Activated CD4-positive, alpha-beta memory T cell treated with anti-CD3 and anti-CD28 coated beads, Interleukin-2, amount 10 ng/mL, durations not matched to agents 7 days and 5 days (primary cell): ENCODE data around the gene NPY4R2. TPM values are rescaled to one million over a fixed set of nuclear protein-coding genes. Genes with fewer than 3 reads are reported as not detected.
"Not testable (repeated sequence)": the region's sequence is repeated elsewhere in the genome, so short reads cannot be mapped to it uniquely, and the experiment has no call there.

ENCODE experiments used
- CTCF ChIA-PET: fragments of 350-600 bp; sonication (Branson Sonifier 250); formaldehyde crosslinking; loops from one replicate; lab custom pipeline; 2021; ENCODE audit warnings: antibody characterized with exemption, inconsistent platforms; lab: Charles Lee
- POLR2A ChIA-PET: fragments of 350-600 bp; sonication (Branson Sonifier 250); formaldehyde crosslinking; loops from one replicate; lab custom pipeline; 2021; ENCODE audit warnings: antibody characterized with exemption; lab: Charles Lee
- DNase-seq: peaks from one replicate; pipeline ENCODE4 v3.0.0-alpha.2; 2020
- H3K27ac Mint-ChIP-seq: one replicate; pipeline ENCODE4 v1.8.0; 2021; ENCODE audit warnings: mild to moderate bottlenecking, mixed read lengths
- H3K27me3 Mint-ChIP-seq: one replicate; pipeline ENCODE4 v1.8.0; 2021; ENCODE audit warnings: mixed read lengths
- H3K36me3 Mint-ChIP-seq: one replicate; pipeline ENCODE4 v1.8.0; 2021; ENCODE audit warnings: low read depth, mixed read lengths
- H3K4me1 Mint-ChIP-seq: one replicate; pipeline ENCODE4 v1.8.0; 2021; ENCODE audit warnings: mixed read lengths
- H3K4me3 Mint-ChIP-seq: one replicate; pipeline ENCODE4 v1.8.0; 2021; ENCODE audit warnings: mild to moderate bottlenecking, mixed read lengths
- H3K9me3 Mint-ChIP-seq: one replicate; pipeline ENCODE4 v1.8.0; 2021; ENCODE audit warnings: mixed read lengths
- total RNA-seq, 2 experiments: library from RNA; stranded (reverse); gene quantifications; one replicate each; pipeline ENCODE4 v1.2.3, GENCODE V29; 2021

NPY4R2 gene, protein sequence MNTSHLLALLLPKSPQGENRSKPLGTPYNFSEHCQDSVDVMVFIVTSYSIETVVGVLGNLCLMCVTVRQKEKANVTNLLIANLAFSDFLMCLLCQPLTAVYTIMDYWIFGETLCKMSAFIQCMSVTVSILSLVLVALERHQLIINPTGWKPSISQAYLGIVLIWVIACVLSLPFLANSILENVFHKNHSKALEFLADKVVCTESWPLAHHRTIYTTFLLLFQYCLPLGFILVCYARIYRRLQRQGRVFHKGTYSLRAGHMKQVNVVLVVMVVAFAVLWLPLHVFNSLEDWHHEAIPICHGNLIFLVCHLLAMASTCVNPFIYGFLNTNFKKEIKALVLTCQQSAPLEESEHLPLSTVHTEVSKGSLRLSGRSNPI
- total RNA-seq = not detected

DNA sequence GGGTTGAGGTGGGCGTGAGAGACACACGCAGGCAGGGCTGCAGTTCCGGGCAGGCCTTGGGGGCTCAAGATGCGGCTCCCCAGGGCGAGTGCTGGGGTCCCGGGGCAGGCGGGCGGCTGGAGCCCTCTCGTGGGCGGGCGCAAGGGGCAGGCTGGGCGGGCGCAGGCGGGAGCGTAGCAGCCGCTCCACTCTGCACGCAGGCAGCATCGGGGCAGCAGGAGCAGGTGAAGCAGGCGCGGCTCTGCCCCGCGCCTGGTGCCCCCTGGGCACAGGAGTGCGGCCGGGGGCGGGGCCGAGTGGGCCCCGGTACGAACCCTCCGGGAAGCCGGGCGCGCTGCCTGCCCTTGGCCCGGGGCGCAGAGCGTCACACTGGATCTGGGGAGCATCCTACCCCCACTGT lies at the start of gene NPY4R2:
NPY4R2 (plus strand) TSS at position 188 of the 400 bp plus-strand sequence. CDS start 3,326 bp downstream, outside the sequence.
- H3K27me3 Mint-ChIP-seq = not testable (repeated sequence)

DNA sequence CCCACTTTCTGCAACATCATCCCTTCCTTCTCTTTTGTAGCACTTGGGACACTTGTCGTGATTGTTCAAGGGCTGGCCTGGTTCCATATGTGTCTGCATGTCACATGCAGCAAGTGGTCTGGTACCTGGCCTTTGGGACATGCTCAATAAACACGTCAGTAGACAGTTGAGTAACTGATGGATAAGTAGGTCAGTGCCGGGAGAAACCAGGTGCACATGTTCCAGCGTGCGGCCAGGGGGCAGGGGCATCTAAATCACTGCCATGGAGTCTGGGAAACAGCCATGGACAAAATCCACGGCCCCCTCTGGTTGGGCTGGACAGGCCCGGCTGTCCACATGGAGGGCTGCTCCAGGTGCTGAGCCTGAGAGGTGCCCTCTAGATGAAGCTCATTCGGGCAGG lies 47.6 kb upstream of the NPY4R2 start:
- H3K9me3 Mint-ChIP-seq, POLR2A ChIA-PET: not testable (repeated sequence)

More for the DNA sequence above, at the start of gene NPY4R2:
- H3K9me3 Mint-ChIP-seq, H3K4me3 Mint-ChIP-seq, H3K4me1 Mint-ChIP-seq, POLR2A ChIA-PET, CTCF ChIA-PET, DNase-seq, H3K27ac Mint-ChIP-seq, H3K36me3 Mint-ChIP-seq: not testable (repeated sequence)

DNA sequence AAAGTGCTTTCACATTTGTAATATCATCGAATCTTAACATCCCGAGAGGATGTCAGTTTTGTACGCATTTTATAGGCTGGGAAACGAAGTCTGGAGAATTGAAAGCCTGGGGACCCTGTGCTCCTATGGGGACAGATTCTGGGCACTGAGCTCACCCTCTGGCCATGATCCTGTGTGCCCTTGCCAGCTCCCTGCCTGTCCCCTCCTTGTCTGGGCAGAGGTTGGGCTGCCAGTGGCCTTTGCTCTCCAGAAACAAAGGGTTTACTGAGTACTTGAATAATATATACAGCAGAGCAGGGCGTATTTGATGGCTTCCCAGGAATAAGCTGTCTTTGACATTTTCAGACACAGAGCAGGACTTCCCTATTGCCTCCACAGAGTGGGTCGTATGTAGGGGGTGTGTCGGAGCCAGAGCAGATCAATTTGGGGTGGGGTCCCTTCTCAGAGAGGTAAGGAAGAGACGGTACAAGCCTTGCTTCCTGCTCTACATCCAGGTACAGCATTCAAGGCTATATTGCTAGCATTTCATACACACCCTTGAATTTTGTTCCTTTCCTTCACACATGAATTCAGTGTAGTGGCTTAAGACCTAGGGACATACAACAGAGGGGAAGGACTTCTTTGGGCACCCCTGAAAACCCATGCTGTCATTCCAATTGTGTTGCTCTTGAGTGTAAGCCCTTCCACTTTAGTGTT lies 46.8 kb upstream of the NPY4R2 start:
- H3K27ac Mint-ChIP-seq, H3K27me3 Mint-ChIP-seq, H3K4me1 Mint-ChIP-seq, H3K9me3 Mint-ChIP-seq, DNase-seq, CTCF ChIA-PET, POLR2A ChIA-PET, H3K4me3 Mint-ChIP-seq, H3K36me3 Mint-ChIP-seq: not testable (repeated sequence)

More for the DNA sequence above, 47.6 kb upstream of the NPY4R2 start:
- H3K27me3 Mint-ChIP-seq, H3K4me1 Mint-ChIP-seq, H3K27ac Mint-ChIP-seq, DNase-seq, H3K4me3 Mint-ChIP-seq, H3K36me3 Mint-ChIP-seq, CTCF ChIA-PET: not testable (repeated sequence)

DNA sequence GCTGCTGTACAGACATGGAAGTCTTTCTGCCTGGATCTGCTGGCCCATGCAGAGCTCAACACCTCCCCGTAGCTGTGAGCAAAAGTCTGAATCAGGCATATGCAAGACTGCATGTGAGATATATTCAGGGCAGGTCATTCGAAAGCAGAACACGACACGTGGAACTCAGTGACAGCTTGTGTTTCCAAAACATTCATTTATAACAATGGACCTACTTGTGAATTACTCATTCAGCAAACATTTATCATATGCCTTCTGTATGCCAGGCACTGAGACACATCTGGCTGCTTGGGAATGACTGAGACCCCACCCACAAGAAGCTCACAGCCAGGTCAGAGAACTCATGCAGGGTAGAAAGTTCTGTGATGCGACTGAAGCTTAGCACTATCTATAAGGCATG lies 46.2 kb upstream of the NPY4R2 start:
- DNase-seq, H3K4me3 Mint-ChIP-seq, H3K27ac Mint-ChIP-seq, POLR2A ChIA-PET, H3K36me3 Mint-ChIP-seq, CTCF ChIA-PET, H3K4me1 Mint-ChIP-seq, H3K27me3 Mint-ChIP-seq, H3K9me3 Mint-ChIP-seq: not testable (repeated sequence)

DNA sequence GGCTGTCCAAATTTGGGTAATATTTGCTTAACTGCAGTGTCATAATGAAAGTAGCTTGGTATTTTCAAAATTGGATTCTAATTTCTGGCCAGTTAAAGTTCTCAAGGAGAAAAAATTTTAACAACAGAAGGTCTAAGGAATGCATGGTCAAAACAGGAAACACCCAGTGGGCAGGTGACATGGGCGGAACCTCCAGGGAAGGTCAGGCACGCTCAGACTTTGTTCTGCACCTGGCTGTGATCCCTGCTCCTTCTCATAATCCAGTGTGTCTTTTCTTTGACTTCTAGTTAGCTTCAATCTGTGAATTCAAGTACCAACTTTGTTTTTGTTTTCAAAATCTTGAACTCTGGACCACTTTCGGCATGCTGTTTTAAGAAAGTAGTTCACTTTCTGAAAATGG lies 34.2 kb upstream of the NPY4R2 start:
- H3K4me1 Mint-ChIP-seq, H3K27ac Mint-ChIP-seq, DNase-seq, H3K36me3 Mint-ChIP-seq, POLR2A ChIA-PET, H3K9me3 Mint-ChIP-seq, CTCF ChIA-PET, H3K4me3 Mint-ChIP-seq, H3K27me3 Mint-ChIP-seq: not testable (repeated sequence)

DNA sequence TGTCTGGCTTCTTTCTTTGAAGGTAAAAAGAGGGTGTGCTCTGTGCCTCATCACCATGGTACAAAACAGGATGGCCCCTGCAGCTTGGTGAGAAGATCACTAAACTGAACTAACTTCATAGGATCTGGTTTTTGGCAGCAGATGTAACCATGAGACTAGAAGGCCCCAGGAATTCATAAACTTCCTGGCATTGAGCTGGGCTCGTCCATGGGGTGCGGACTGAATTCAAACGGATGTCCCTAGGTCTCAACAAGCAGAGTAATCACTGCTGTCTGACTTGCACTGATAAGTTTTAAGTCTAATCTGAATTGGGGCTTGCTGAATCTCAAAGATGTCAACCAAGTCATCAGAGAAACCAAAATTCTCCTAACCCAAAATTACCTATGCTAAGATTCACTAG lies 33.5 kb upstream of the NPY4R2 start:
- CTCF ChIA-PET, POLR2A ChIA-PET, H3K4me3 Mint-ChIP-seq, H3K27ac Mint-ChIP-seq, DNase-seq, H3K9me3 Mint-ChIP-seq, H3K36me3 Mint-ChIP-seq, H3K27me3 Mint-ChIP-seq, H3K4me1 Mint-ChIP-seq: not testable (repeated sequence)

DNA sequence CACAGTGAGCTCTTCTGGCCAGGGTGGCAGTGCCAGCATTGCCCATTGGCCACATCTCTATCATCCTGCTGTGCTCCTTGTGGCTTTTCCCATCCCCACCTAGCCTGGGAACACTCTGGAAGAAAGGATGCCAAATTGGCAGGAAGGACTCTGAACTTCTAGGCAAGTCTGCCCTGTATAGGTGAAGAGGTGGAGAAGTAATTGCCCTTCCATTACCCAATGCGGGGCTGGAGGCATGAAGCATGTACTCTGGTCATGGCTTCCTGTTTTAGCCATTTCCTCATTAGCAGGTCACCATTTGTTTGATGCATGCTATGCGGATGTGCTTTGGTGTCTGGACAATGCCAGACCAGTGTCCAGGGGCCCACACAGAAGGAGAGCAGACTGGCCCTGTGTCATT lies 32.1 kb upstream of the NPY4R2 start:
- H3K27me3 Mint-ChIP-seq, H3K36me3 Mint-ChIP-seq, POLR2A ChIA-PET, DNase-seq, CTCF ChIA-PET, H3K27ac Mint-ChIP-seq, H3K4me1 Mint-ChIP-seq, H3K4me3 Mint-ChIP-seq, H3K9me3 Mint-ChIP-seq: not testable (repeated sequence)

DNA sequence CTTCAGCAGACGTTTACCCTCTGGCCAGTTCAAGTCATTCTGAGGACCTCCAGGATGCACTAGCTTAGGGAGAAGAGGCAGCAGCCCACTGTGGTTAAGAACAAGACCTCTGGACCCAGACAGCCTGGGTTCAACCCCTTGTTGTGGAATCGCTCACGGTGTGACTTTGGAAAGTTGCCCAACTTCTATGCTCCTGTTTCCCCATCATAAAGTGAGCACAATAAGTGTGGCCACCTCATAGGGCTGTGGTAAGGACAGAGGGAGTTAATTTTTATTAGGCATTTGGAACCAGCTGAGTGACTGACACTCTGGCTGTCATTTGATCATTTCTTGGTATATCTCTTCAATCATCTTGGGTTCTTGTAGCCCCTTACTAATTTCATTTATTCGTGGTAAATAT lies 31.6 kb upstream of the NPY4R2 start:
- CTCF ChIA-PET, H3K36me3 Mint-ChIP-seq, H3K4me3 Mint-ChIP-seq: not testable (repeated sequence)

DNA sequence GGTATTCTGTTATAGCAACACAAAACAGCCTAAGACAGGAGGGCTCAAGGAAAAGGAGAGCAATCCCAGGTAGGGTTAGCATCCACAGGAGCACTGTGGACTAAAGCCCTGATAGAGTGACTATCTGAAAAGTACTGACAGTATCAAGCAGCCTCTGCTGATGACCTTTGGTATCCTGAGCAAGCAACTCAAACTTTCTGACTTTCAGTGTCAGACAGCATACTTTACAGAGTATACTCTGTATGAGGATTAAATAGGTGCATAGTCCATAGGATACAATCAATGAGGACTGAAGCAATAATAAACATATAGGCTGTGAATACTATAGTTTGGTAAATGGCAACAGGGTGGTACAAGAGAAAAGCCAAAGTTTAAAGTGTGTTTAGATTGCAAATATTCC lies 27.7 kb upstream of the NPY4R2 start:
- H3K4me3 Mint-ChIP-seq, H3K9me3 Mint-ChIP-seq, POLR2A ChIA-PET, CTCF ChIA-PET, H3K27me3 Mint-ChIP-seq, H3K36me3 Mint-ChIP-seq, DNase-seq, H3K27ac Mint-ChIP-seq, H3K4me1 Mint-ChIP-seq: not testable (repeated sequence)

More for the DNA sequence above, 31.6 kb upstream of the NPY4R2 start:
- H3K4me1 Mint-ChIP-seq, H3K27ac Mint-ChIP-seq, DNase-seq, H3K27me3 Mint-ChIP-seq, POLR2A ChIA-PET, H3K9me3 Mint-ChIP-seq: not testable (repeated sequence)

DNA sequence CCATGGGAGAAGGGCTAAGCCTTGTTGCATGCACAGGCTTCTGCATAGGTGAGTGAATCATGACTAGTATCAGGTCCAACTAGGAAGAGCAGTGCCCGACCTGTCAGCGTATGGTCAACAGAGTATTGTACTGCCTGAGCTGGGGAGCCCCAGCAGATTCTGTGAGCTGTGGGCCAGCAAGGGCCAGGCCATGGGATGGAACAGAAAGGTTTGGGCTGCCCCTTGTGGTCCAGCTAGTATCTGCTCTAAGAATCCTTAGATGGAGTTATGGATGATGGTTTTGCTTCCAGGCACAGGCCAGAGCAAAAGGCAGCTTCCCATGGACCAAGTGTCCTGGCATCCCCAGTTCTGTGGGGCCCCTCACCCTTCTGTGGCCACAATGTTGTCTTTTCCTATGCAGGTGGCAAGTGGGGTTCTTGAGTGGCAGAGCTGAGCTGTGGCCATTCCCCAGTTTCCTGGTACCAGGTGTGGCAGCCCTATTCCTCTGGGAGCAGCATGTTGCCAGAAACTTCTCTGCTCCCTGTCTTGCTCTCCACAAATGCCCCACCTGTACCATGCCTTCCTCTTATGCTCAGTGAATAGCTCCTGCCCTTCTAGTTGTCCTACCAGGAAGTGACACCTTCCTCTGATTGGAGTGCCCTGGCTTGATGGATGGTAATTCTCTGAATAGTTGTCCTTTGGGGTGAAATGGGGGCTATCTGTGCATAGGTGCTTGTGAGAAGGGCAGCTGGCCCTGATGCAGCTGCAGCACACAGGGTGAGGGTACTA lies 25.8 kb upstream of the NPY4R2 start:
- H3K9me3 Mint-ChIP-seq, POLR2A ChIA-PET, H3K36me3 Mint-ChIP-seq, CTCF ChIA-PET, H3K27me3 Mint-ChIP-seq, H3K4me3 Mint-ChIP-seq, H3K27ac Mint-ChIP-seq, H3K4me1 Mint-ChIP-seq, DNase-seq: not testable (repeated sequence)

DNA sequence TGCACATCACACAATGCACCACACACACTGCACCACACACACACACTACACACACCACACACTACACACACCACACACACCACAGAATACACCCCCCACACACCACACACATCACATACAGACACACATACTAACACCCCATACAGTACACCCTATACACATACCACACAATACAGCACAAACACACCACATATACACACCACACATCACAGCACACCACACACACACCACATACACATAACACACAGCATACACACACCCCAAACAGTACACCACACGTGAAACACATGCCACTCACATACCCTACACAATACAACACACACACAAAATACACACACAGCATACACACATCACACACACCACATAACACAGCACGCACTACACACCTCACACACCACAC lies 23.9 kb upstream of the NPY4R2 start:
- H3K9me3 Mint-ChIP-seq, H3K27ac Mint-ChIP-seq, DNase-seq, CTCF ChIA-PET, H3K4me3 Mint-ChIP-seq, H3K36me3 Mint-ChIP-seq, H3K27me3 Mint-ChIP-seq, POLR2A ChIA-PET, H3K4me1 Mint-ChIP-seq: not testable (repeated sequence)

DNA sequence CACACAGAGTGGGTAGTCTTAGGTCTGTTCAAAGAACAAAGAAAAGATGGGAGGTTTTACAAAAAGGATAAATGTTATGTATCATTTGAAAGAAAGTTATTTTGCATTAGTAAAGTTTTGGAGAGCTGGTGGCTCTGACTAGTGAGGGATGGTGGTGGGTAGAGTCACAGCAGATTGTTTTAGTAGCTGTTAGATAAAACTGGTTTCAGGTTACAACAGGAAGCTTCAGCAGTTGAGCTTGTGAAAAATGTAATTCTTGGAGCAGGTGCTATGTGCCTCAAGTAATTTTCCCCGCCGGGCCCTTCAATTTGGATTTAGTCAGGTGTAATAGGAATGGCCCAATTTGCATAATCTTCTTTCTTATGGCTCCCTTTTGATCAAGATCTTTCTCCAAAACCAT lies 20.6 kb upstream of the NPY4R2 start:
- H3K27ac Mint-ChIP-seq, H3K27me3 Mint-ChIP-seq, CTCF ChIA-PET, POLR2A ChIA-PET, H3K9me3 Mint-ChIP-seq, H3K4me3 Mint-ChIP-seq, H3K36me3 Mint-ChIP-seq, DNase-seq, H3K4me1 Mint-ChIP-seq: not testable (repeated sequence)

DNA sequence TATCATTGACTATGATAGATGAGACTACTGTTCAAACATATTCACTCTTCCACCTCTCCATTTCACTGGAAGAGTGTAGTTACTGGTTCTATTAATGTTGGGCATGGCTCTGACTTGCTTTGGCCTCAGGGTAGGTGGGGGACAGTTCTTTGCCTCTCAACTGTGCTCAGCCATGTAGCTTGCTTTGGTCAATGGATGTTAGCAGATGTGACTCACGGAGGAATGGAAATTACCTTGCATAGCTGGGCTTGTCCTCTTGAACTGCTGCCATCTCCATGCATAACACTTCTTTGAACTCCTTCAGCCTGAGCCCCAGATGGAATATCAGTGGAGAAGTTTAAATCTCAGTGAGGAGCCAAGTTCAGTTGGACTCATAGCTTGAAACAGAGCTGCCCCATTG lies 9.1 kb upstream of the NPY4R2 start:
- H3K27ac Mint-ChIP-seq, H3K9me3 Mint-ChIP-seq, POLR2A ChIA-PET, CTCF ChIA-PET, H3K27me3 Mint-ChIP-seq, DNase-seq, H3K4me1 Mint-ChIP-seq, H3K36me3 Mint-ChIP-seq, H3K4me3 Mint-ChIP-seq: not testable (repeated sequence)
